Kidney epithelial cell (primary cell): ENCODE results near the gene SEPTIN2. TPM values are rescaled to one million over a fixed set of nuclear protein-coding genes. Genes with fewer than 3 reads are reported as not detected.
A peak's percentile ranks its signal among the peaks of the same experiment; 100 is the strongest.

Experiments used
- DNase-seq: peaks from one replicate; pipeline ENCODE4 v3.0.0-alpha.2; 2010; ENCODE audit warnings: low read depth
- H3K27me3 ChIP-seq: 2 replicates; pipeline ENCODE4 v1.6.0; 2011; ENCODE audit warnings: low read length; ENCODE audit not compliant: control insufficient read depth, insufficient read depth
- H3K36me3 ChIP-seq: 2 replicates; pipeline ENCODE4 v1.5.1; 2011; ENCODE audit warnings: low read length; ENCODE audit not compliant: control insufficient read depth, insufficient read depth
- H3K4me3 ChIP-seq: 2 replicates; pipeline ENCODE4 v1.5.1; 2011; ENCODE audit warnings: low read depth, mild to moderate bottlenecking, control low read depth, low read length
- total RNA-seq: library from RNA; depleted of rRNA; stranded (reverse); fragments of >200 nt; gene quantifications from 2 replicates; pipeline ENCODE4 v1.2.3, GENCODE V29; 2015
- TF ChIP-seq, protein P1 (sequence below): IDR thresholded peaks from 2 replicates; pipeline ENCODE4 v1.5.1; 2011; ENCODE audit warnings: mild to moderate bottlenecking, moderate library complexity, low read length, control low read depth, inconsistent platforms; ENCODE audit not compliant: insufficient read depth, poor library complexity, severe bottlenecking

SEPTIN2 gene
- total RNA-seq, 1 donor from 2014 or later = 350 TPM

DNA sequence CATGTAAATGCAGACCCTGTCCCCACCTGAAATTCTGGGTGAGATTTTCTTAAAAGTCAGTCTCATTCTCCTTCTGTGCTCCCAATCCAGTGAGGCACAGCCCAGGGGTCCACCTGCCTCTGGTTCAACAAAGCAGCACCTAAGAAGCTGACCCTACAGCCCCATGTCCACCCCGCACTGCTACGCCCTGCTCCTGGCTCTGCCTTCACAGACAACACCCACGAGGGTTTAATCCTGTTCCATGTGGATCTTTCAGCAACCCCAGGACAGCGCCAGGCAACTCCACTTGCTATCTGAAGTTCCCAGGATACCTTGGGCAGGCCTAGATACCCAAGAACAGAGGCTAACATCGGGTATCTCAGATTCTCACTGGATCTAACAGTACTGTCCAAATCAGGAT lies 45.2 kb upstream of the SEPTIN2 start:
- peaks cover 4% of the 10 kb centered on the region for H3K36me3 ChIP-seq
- TF ChIP-seq, protein P1, sequence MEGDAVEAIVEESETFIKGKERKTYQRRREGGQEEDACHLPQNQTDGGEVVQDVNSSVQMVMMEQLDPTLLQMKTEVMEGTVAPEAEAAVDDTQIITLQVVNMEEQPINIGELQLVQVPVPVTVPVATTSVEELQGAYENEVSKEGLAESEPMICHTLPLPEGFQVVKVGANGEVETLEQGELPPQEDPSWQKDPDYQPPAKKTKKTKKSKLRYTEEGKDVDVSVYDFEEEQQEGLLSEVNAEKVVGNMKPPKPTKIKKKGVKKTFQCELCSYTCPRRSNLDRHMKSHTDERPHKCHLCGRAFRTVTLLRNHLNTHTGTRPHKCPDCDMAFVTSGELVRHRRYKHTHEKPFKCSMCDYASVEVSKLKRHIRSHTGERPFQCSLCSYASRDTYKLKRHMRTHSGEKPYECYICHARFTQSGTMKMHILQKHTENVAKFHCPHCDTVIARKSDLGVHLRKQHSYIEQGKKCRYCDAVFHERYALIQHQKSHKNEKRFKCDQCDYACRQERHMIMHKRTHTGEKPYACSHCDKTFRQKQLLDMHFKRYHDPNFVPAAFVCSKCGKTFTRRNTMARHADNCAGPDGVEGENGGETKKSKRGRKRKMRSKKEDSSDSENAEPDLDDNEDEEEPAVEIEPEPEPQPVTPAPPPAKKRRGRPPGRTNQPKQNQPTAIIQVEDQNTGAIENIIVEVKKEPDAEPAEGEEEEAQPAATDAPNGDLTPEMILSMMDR = no peak
- no peaks in the 10 kb centered on the region for H3K27me3 ChIP-seq
- no peak for DNase-seq
- H3K4me3 ChIP-seq = no peak overlapping the region

DNA sequence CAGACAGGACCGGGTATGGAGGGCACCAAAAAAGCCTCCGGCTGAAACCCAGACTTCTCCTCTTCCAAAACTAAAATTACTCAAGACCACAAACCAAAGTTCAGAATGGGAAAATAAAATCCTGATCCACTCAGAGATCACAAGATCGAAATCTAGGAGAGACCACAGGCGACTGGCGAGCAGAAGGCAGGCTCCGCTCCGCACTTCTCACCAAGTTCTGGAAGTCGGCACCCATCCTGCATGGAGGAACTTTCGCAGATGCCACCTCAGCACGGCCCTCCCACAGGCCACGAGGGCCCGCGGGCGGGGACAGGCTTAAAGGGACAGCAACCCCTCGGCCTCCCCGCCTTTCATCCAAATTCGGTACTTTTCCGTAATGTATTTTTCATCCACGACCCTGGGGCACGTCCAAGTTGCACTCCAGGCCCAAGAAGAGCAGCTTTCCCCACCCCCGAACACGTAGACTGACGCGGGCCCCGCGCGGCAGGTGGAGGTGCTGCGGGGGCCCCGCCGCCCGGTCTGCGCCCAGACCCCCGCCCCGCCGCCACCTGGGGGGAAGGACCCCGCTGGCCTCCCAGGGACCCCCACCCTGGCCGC lies 43.9 kb upstream of the SEPTIN2 start:
- Histone ChIP-seq H3K36me3 (peaks cover 2% of the 10 kb centered on the region), H3K27me3 (no peaks in the 10 kb centered on the region), H3K4me3 (peak overlapping the region; percentile 56)
- TF ChIP-seq, protein P1 = no peak
- DNase-seq = peak; percentile 42

DNA sequence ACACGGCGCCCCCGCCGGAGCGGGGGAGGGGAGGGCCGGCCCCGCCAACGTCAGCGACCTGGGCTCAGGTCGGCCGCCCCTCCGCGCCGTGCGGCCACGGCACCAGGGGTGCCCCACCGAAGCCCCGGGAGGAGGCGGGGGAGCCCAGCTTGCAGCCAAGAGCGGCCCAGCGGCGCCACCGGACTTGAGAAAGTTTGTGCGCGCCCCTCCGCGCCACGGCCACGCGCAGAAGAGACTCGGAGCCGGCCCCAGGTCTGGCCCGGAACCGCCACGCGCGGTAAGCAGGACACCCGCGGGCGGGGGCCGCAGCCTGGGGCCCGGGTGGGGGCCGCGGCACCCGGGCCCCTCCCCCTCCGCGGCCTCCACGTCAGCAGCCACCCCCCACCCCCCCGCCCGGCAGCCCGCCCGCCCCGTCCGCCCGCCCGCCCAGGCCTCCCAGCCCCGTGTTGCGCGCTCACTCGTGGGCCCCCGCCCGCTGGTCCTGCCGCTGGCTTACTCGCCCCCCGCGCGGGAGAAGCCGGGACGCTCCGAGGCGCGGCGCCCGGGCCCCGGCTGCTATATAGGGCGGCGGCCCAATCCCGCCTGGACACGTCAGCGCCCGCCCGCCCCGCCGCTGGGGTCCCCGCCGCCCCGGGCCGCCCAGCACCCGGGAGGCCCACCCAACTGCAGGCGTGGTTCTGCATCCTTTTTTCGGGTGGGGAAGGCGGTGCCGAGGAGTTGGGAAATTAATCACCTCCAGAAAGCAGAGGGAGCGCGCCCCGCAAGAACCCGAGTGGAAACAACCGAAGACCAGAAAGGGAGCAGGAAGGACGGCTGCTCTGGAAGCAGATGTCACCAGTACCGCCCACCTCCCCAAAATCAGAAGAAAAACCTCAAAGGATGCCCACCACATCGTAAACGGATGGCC lies 43.2 kb upstream of the SEPTIN2 start:
- DNase-seq = no peak
- Histone ChIP-seq H3K27me3 (no peaks in the 10 kb centered on the region), H3K36me3 (peaks cover 2% of the 10 kb centered on the region), H3K4me3 (peak overlapping the region; percentile 56)
- TF ChIP-seq, protein P1 = no peak

DNA sequence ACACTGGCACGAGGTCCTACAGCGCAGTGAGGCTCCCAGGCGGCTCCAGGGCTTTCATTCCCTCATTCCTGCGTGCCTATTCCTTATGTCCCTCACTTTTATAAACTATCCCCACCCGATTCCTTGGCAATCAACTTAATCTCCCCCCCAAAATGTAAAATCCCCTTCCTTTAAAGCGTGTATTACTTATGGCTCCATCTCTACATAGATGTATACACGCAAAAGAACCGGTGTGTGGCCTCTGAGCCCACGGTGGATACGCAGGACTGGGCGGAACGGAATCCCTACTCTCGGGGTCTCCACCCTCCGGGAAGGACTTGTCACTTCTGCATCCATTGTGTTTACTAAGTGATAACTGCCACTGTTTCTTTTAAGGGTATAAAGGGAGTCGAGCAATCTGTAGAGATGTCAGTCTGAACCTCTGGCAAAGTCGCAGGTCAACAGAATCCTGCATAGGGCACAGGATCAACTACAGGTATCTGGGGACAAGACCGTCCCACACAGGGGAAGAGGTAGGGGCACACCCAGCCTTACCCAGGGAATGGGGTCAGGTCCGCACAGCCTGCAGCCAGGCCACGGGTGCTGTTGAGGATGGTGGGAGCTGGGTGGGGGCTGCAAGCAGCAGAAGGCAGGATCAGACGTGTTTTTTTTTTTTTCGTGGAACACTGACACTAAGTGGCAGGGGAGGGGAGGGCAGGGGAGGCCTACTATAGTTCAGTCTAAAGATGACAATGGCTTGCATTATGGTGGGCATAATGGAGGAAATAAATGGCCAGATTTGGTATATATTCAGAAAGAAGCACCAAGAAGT lies 42.3 kb upstream of the SEPTIN2 start:
- Histone ChIP-seq H3K36me3 (peaks cover 2% of the 10 kb centered on the region), H3K27me3 (no peaks in the 10 kb centered on the region), H3K4me3 (peak overlapping the region; percentile 56)
- no peak for DNase-seq
- TF ChIP-seq, protein P1 = no peak

DNA sequence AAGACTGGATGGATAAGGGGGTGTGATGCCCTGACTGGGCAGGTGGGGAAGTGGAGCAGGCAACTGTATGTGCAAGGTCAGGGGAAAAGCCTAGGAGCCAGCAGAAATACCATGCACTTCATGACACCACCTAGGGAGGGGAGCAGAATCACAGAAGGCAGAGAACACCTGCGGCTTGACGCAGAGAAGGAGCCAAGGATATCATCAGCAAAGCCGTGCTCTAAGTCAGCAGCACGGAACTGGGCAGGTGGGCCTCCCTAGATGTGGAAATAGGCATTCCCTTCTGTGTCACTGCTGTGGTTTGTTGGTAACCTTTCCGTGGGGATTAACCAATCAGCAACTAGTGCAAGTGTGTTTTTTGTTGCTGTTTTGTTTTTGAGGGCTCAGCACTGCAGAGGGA lies 41.6 kb upstream of the SEPTIN2 start:
- TF ChIP-seq, protein P1 = no peak
- Histone ChIP-seq H3K4me3 (no peak overlapping the region), H3K27me3 (no peaks in the 10 kb centered on the region), H3K36me3 (peaks cover 2% of the 10 kb centered on the region)
- no peak for DNase-seq
